ENCODE data around the gene UNC45A. TPM values are rescaled to one million over a fixed set of nuclear protein-coding genes. Genes with fewer than 3 reads are reported as not detected.

UNC45A gene
- total and polyA plus RNA-seq, 2 of the 13 experiments (the other 11 are each of a cell fraction or from before 2014, with no cell fraction given) = 33.8 to 39.7 TPM

GRCh38 chr15:90932660-90932991 lies 2.5 kb upstream of the UNC45A start (continued):
- TF ChIP-seq ZBTB37 (CRISPR knock-in tag; IDR thresholded peaks at IDR 0.05) = peak; percentile 55; the same call in 1 of the 2 replicates
- TF ChIP-seq HNF1A (IDR thresholded peaks at IDR 0.05; ENCODE audit: low read depth) = no peak
- TF ChIP-seq HNF1A (CRISPR knock-in tag; IDR thresholded peaks at IDR 0.05; ENCODE audit: borderline replicate concordance) = 0 out of 2 replicates have a peak, but pooled peaks have one; percentile 20
- TF ChIP-seq ZNF543 (CRISPR knock-in tag; IDR thresholded peaks at IDR 0.05) = no peak
- TF ChIP-seq ESRRA (CRISPR knock-in tag; IDR thresholded peaks at IDR 0.05; ENCODE audit: low read depth) = no peak
- no peak for TF ChIP-seq FOXO1 (CRISPR knock-in tag; IDR thresholded peaks at IDR 0.05)
- TF ChIP-seq PBX3 (CRISPR knock-in tag; IDR thresholded peaks at IDR 0.05; ENCODE audit: borderline replicate concordance) = no peak
- no peak for TF ChIP-seq NPAS2 (CRISPR knock-in tag; IDR thresholded peaks at IDR 0.05; ENCODE audit: borderline replicate concordance)
- no peak for TF ChIP-seq ZNF83 (CRISPR knock-in tag; IDR thresholded peaks at IDR 0.05; ENCODE audit: borderline replicate concordance)
- TF ChIP-seq MTA1 (CRISPR knock-in tag; IDR thresholded peaks at IDR 0.05; ENCODE audit: borderline replicate concordance) = no peak
- peak; percentile 10; the same call in 1 of the 2 replicates for TF ChIP-seq ZNF580 (CRISPR knock-in tag; IDR thresholded peaks at IDR 0.05; ENCODE audit: borderline replicate concordance, low read depth)
- TF ChIP-seq ASH2L (IDR thresholded peaks at IDR 0.05; ENCODE audit: insufficient read length, low read depth, low read length) = peak; percentile 1
- TF ChIP-seq REL (CRISPR knock-in tag; conservative IDR thresholded peaks at IDR 0.05) = 0 out of 2 replicates have a peak, but pooled peaks have one; percentile 75
- TF ChIP-seq PPARG (CRISPR knock-in tag; conservative IDR thresholded peaks at IDR 0.05) = no peak
- TF ChIP-seq ZSCAN30 (CRISPR knock-in tag; IDR thresholded peaks at IDR 0.05) = no peak
- peak; percentile 13; the same call in 1 of the 2 replicates for TF ChIP-seq MIER2 (CRISPR knock-in tag; IDR thresholded peaks at IDR 0.05)
- no peak for TF ChIP-seq CREB3 (CRISPR knock-in tag; IDR thresholded peaks at IDR 0.05)
- TF ChIP-seq ATF6 (CRISPR knock-in tag; conservative IDR thresholded peaks at IDR 0.05) = no peak
- TF ChIP-seq ZNF709 (CRISPR knock-in tag; IDR thresholded peaks at IDR 0.05) = no peak

All from HepG2 (cell line).